C4-2B (cell line): ENCODE results near the gene CDC42BPA.

Source experiments
- H3K27ac ChIP-seq: fragments of 450-650 bp; 2 replicates; pipeline ENCODE4 v1.5.1; 2017
- CTCF ChIP-seq: fragments of 450-650 bp; conservative IDR thresholded peaks from 2 replicates; pipeline ENCODE4 v1.5.1; 2017; ENCODE audit warnings: mild to moderate bottlenecking
- ZFX ChIP-seq: fragments of 450-650 bp; IDR thresholded peaks from 2 replicates; pipeline ENCODE4 v1.6.1; 2017

CDC42BPA gene

GRCh38 chr1:227257964-227258363 is 60.3 kb downstream of the CDC42BPA start:
- TF ChIP-seq ZFX (no peak), CTCF (peak; percentile 22)
- H3K27ac ChIP-seq, result no peak overlapping the region

DNA sequence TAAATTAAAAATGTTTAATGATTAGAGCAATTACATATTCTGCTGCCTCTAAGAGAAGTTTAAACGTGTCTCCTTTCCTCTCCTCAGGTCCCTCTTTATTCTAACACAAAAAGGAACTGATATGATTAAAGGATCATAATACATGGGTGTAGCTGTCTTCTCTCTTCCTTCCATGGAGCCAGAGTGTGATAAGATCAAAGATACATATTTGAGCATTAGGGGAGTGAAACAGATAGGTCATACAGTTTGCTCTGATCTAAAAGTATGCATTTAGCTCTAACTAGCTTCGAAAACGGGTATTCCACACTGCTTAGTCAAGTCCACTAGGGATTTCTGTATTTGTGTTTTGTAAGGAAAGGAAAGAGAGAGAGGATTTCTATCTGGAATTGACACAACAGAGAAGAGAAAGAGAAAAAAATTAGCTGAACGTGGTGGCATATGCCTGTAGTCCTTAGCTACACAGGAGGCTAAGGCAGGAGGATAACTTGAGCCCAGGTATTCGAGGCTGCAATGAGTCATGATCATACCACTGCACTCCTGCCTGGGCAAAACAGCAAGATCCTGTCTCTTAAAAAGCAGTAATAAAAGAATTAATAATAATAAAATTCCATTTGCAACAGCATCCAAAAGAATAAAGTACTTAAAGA is 63.1 kb downstream of the CDC42BPA start:
- H3K27ac ChIP-seq, result no peak overlapping the region; the same call in 1 of the 2 replicates
- TF ChIP-seq CTCF, result no peak
- no peak for TF ChIP-seq ZFX

DNA sequence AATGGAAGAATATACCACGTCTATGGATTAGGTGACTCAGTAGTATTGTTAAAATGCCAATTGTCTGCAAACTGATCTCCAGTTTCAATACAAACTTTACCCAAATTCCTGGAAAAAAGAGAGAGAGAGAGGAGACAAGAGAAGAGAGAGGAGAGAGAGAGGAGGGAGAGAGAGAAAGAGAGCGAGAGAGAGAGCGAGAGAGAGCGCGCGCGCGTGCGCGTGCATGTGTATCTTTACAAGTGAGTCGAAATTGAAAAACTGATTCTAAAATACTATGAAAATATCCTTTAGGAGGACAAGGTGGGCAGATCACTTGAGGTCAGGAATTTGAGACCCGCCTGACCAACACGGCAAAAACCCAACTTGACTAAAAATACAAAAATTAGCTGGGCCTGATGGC is 65.2 kb downstream of the CDC42BPA start:
- TF ChIP-seq CTCF (no peak), ZFX (no peak)
- no peak overlapping the region for H3K27ac ChIP-seq

- TF ChIP-seq CTCF (no peak), ZFX (no peak)
- no peak overlapping the region for H3K27ac ChIP-seq
Measured at GRCh38 chr1:227245613-227246320, 72.5 kb downstream of the CDC42BPA start.

GRCh38 chr1:227244339-227245118 is 73.8 kb downstream of the CDC42BPA start:
- no peak for TF ChIP-seq ZFX
- no peak for TF ChIP-seq CTCF
- no peak overlapping the region for H3K27ac ChIP-seq

DNA sequence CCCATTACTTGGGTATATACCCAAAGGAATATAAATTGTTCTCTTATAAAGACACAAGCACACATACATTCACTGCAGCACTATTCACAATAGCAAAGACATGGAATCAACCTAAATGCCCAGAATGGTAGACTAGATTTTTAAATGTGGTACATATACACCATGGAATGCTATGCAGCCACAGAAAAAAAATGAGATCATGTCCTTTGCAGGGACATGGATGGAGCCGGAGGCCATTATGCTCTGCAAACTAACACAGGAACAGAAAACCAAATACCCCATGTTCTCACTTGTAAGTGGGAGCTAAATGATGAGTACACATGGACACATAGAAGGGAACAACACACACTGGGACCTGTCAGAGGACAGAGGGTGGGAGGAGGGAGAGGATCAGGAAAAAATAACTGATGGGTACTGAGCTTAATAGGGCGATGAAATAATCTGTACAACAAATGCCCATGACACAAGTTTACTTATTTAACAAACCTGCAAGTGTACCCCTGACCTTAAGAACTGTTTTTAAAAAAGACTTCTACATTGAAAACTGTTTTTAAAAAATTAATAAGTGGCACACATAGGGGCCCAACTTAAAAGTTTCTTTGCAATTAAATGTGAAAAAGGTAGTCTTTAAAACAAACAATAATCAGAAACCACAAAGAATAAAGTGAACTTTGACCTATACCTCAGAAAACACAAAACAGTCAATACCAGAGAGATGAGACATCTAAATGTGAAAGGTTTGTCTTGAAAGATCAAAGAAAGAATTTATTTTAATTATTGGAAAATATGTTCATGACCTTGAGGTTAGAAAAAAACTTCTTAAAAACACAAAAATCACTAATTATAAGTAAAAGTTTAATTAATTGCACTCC is 75.2 kb downstream of the CDC42BPA start:
- no peak overlapping the region for H3K27ac ChIP-seq

More for the DNA sequence above, 75.2 kb downstream of the CDC42BPA start:
- TF ChIP-seq ZFX, result no peak
- no peak for TF ChIP-seq CTCF
